SK-N-SH (cell line): ENCODE results near the gene SHISA8. TPM values are rescaled to one million over a fixed set of nuclear protein-coding genes. Genes with fewer than 3 reads are reported as not detected.

Experiments used
- CTCF ChIA-PET: fragments of 300-600, 350-600 bp; formaldehyde crosslinking; extraction: SDS; loops from one replicate; lab custom pipeline; 2021; lab: Yijun Ruan, JAX
- POLR2A ChIA-PET: fragments of 350-600 bp; sonication (Branson Sonifier 250); formaldehyde crosslinking; extraction: SDS; loops from one replicate; lab custom pipeline; 2020; ENCODE audit warnings: antibody characterized with exemption, inconsistent platforms; lab: Yijun Ruan, JAX
- DNase-seq: peaks from one replicate; pipeline ENCODE4 v3.0.0; 2012
- H2AFZ ChIP-seq: fragments of 200-600 bp; sonication (generic); 2 replicates; pipeline ENCODE4 v1.8.1; 2016; ENCODE audit warnings: antibody characterized with exemption, mild to moderate bottlenecking, low read depth
- H3F3A ChIP-seq: fragments of 200-600 bp; sonication (generic); replicated peaks from 2 replicates; pipeline ENCODE3; 2016; ENCODE audit warnings: antibody characterized with exemption, mild to moderate bottlenecking; ENCODE audit not compliant: insufficient read depth
- H3K27ac ChIP-seq, 2 experiments: fragments of 200-500 bp in 1 of 2; fragments of 200-600 bp in 1 of 2; sonication (Bioruptor generic) in 1 of 2; sonication (generic), shearing (Covaris generic) in 1 of 2; 2 replicates each; pipeline versions ENCODE4 v1.5.1 to v1.6.1; 2014 to 2016; ENCODE audit warnings: low read depth in 2 of 2, inconsistent platforms in 1 of 2, low read length in 1 of 2, mild to moderate bottlenecking in 1 of 2, mixed read lengths in 1 of 2
- H3K27me3 ChIP-seq: fragments of 200-600 bp; sonication (generic), shearing (Covaris generic); 2 replicates; pipeline ENCODE4 v1.6.1; 2016; ENCODE audit warnings: mixed run types; ENCODE audit not compliant: insufficient read depth
- H3K36me3 ChIP-seq, 2 experiments: fragments of 200-500 bp in 1 of 2; fragments of 200-600 bp in 1 of 2; sonication (Bioruptor generic) in 1 of 2; sonication (generic) in 1 of 2; replicated peaks in 1 of 2; 2 replicates each; pipeline versions ENCODE3 to v1.5.1; 2014 to 2016; ENCODE audit warnings: low read length in 1 of 2, mild to moderate bottlenecking in 1 of 2; ENCODE audit not compliant: insufficient read depth in 2 of 2, control insufficient read depth in 1 of 2
- H3K4me1 ChIP-seq, 2 experiments: fragments of 200-500 bp in 1 of 2; fragments of 200-600 bp in 1 of 2; sonication (Bioruptor generic) in 1 of 2; sonication (generic), shearing (Covaris generic) in 1 of 2; 2 replicates each; pipeline versions ENCODE4 v1.5.1 to v1.6.1; 2014 to 2016; ENCODE audit warnings: low read depth in 1 of 2, low read length in 1 of 2, mixed run types in 1 of 2; ENCODE audit not compliant: insufficient read depth in 2 of 2, control insufficient read depth in 1 of 2
- H3K4me2 ChIP-seq: fragments of 200-600 bp; sonication (generic), shearing (Covaris generic); 2 replicates; pipeline ENCODE4 v1.6.1; 2017; ENCODE audit warnings: mixed run types
- H3K4me3 ChIP-seq, 2 experiments: fragments of 200-500 bp in 1 of 2; fragments of 200-600 bp in 1 of 2; sonication (Bioruptor generic) in 1 of 2; sonication (generic), shearing (Covaris generic) in 1 of 2; 2 replicates each; pipeline versions ENCODE4 v1.5.1 to v1.8.1; 2014 to 2016; ENCODE audit warnings: low read depth in 2 of 2, inconsistent platforms in 1 of 2, low read length in 1 of 2, mild to moderate bottlenecking in 1 of 2, mixed read lengths in 1 of 2, moderate library complexity in 1 of 2
- H3K79me2 ChIP-seq: fragments of 200-600 bp; sonication (generic); 2 replicates; pipeline ENCODE4 v1.8.1; 2017; ENCODE audit warnings: mild to moderate bottlenecking; ENCODE audit not compliant: insufficient read depth
- H3K9ac ChIP-seq: fragments of 200-600 bp; sonication (generic); 2 replicates; pipeline ENCODE4 v1.6.1; 2017; ENCODE audit warnings: mixed run types
- H3K9me2 ChIP-seq: fragments of 200-600 bp; sonication (generic); 2 replicates; pipeline ENCODE4 v1.6.1; 2017; ENCODE audit warnings: mixed run types
- H3K9me3 ChIP-seq: fragments of 200-600 bp; sonication (generic); 2 replicates; pipeline ENCODE4 v1.6.1; 2017; ENCODE audit warnings: mixed run types, mild to moderate bottlenecking, moderate library complexity
- H4K20me1 ChIP-seq: fragments of 200-600 bp; sonication (generic); 2 replicates; pipeline ENCODE4 v1.6.1; 2017; ENCODE audit warnings: mild to moderate bottlenecking, mixed run types; ENCODE audit not compliant: insufficient read depth
- EZH2phosphoT487 ChIP-seq: fragments of 200-600 bp; sonication (generic); IDR thresholded peaks from 2 replicates; pipeline ENCODE4 v1.6.1; 2017; ENCODE audit warnings: low read depth, mixed run types, mild to moderate bottlenecking, antibody characterized with exemption, moderate library complexity, borderline replicate concordance
- FOSL2 ChIP-seq: IDR thresholded peaks from 2 replicates; pipeline ENCODE4 v1.4.0; 2012; ENCODE audit warnings: low read depth, mild to moderate bottlenecking, moderate library complexity, borderline replicate concordance
- FOXM1 ChIP-seq: IDR thresholded peaks from 2 replicates; pipeline ENCODE4 v1.4.0; 2012; ENCODE audit warnings: low read depth, mild to moderate bottlenecking
- GATA2 ChIP-seq: sonication (generic); formaldehyde crosslinking; IDR thresholded peaks from 2 replicates; pipeline ENCODE4 v1.5.0; 2020; ENCODE audit warnings: mild to moderate bottlenecking, missing genetic modification reagents
- MAX ChIP-seq: IDR thresholded peaks from 2 replicates; pipeline ENCODE4 v1.4.0; 2012; ENCODE audit warnings: low read depth
- NFIC ChIP-seq: IDR thresholded peaks from 2 replicates; pipeline ENCODE4 v1.4.0; 2012; ENCODE audit warnings: borderline replicate concordance
- RCOR1 ChIP-seq: fragments of 150-350 bp; IDR thresholded peaks from 2 replicates; pipeline ENCODE4 v1.6.1; 2017; ENCODE audit warnings: antibody characterized with exemption, low read length
- REST ChIP-seq: IDR thresholded peaks from 2 replicates; pipeline ENCODE4 v1.6.1; 2012; ENCODE audit warnings: mild to moderate bottlenecking, low read depth, low read length, moderate library complexity
- RXRA ChIP-seq: IDR thresholded peaks from 2 replicates; pipeline ENCODE4 v1.4.0; 2012; ENCODE audit warnings: low read depth, mild to moderate bottlenecking, borderline replicate concordance
- SIN3A ChIP-seq: IDR thresholded peaks from 2 replicates; pipeline ENCODE4 v1.6.1; 2012; ENCODE audit warnings: low read depth, mild to moderate bottlenecking, low read length, moderate library complexity, borderline replicate concordance
- SMC3 ChIP-seq: IDR thresholded peaks from 2 replicates; pipeline ENCODE4 v1.6.1; 2012; ENCODE audit warnings: low read depth, low read length, improper control_type of control experiment
- TCF12 ChIP-seq: IDR thresholded peaks from 2 replicates; pipeline ENCODE4 v1.4.0; 2012
- YY1 ChIP-seq: IDR thresholded peaks from 2 replicates; pipeline ENCODE4 v1.4.0; 2012; ENCODE audit warnings: low read depth, mild to moderate bottlenecking
- WGBS: methylation state at CpG from one replicate; pipeline ENCODE4 v1.1.6; 2017; ENCODE audit warnings: low lambda C conversion rate; 5-methylcytosine and 5-hydroxymethylcytosine counted together
- polyA plus RNA-seq, 3 experiments: library from polyadenylated mRNA; depleted of rRNA; stranded (reverse); fragments of >200 nt; gene quantifications; 2 replicates each; pipeline ENCODE4 v1.2.3, GENCODE V29; 2012
- TF ChIP-seq, protein P1 (sequence below): fragments of 150-350 bp; IDR thresholded peaks from 2 replicates; pipeline ENCODE4 v1.6.1; 2016; ENCODE audit warnings: mild to moderate bottlenecking, low read depth, low read length

The SHISA8 gene
- polyA plus RNA-seq, 1 of the 3 experiments (the other 2 are of a cell fraction) = not detected

DNA sequence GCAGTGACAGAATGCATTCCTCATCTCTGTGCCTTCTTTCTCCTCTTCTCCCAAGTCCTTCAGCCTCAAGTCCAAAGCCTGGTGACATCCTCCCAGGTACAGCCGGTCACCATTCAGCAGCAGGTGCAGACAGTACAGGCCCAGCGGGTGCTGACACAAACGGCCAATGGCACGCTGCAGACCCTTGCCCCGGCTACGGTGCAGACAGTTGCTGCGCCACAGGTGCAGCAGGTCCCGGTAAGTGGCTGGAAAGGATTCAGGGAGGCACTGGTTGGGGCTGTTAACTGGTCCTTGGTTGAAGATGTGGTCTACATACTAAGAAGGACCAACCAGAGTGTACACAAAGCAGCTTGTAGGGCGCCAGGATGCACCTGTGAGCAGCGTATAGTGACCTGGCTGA lies 46.3 kb downstream of the SHISA8 start:
- H3F3A ChIP-seq = no peaks in the 10 kb centered on the region
- no peaks in the 10 kb centered on the region for H3K79me2 ChIP-seq
- no peak overlapping the region for H3K9ac ChIP-seq
- no peaks in the 10 kb centered on the region for H3K9me3 ChIP-seq
- no peak for DNase-seq
- WGBS = no CpG with 5 or more reads among the region's 10 CpGs
- H3K27me3 ChIP-seq = no peaks in the 10 kb centered on the region
- POLR2A ChIA-PET = no interaction called here
- H3K4me1 ChIP-seq = no peaks in the 10 kb centered on the region
- no peaks in the 10 kb centered on the region for H4K20me1 ChIP-seq
- no peaks in the 10 kb centered on the region for H3K9me2 ChIP-seq
- H3K36me3 ChIP-seq = no peaks in the 10 kb centered on the region
- H2AFZ ChIP-seq = no peak overlapping the region
- TF ChIP-seq FOSL2 (no peak), EZH2phosphoT487 (no peak), MAX (no peak), GATA2 (CRISPR knock-in tag) (no peak), NFIC (no peak), REST (no peak), RXRA (no peak)
- no peak overlapping the region for H3K4me3 ChIP-seq
- no peak overlapping the region for H3K27ac ChIP-seq
- no peak overlapping the region for H3K4me2 ChIP-seq
- CTCF ChIA-PET = no interaction called here

- no peaks in the 10 kb centered on the region for H3K27me3 ChIP-seq
- H4K20me1 ChIP-seq = no peaks in the 10 kb centered on the region
- no peak overlapping the region for H3K9ac ChIP-seq
- H3K9me3 ChIP-seq = no peaks in the 10 kb centered on the region
- peaks cover 0 to 5% of the 10 kb centered on the region in 2 experiments; a peak in 1 of 4 replicates for H3K4me1 ChIP-seq
- 86% methylated on average over 2 of the region's 2 CpGs for WGBS
- no peaks in the 10 kb centered on the region for H3K36me3 ChIP-seq
- H3K9me2 ChIP-seq = no peaks in the 10 kb centered on the region
- no peaks in the 10 kb centered on the region for H3F3A ChIP-seq
- H3K27ac ChIP-seq = no peak overlapping the region
- H3K4me2 ChIP-seq = no peak overlapping the region
- peaks cover 3% of the 10 kb centered on the region; the same call in 1 of the 2 replicates for H3K79me2 ChIP-seq
- H2AFZ ChIP-seq = no peak overlapping the region
- no peak overlapping the region for H3K4me3 ChIP-seq
- CTCF ChIA-PET = interaction anchor here (1.0 kb wide), 1 partner anchor 166 kb away, joined by 3 read pairs; no protein-coding TSS in a partner anchor
- POLR2A ChIA-PET = no interaction called here
- no peak for TF ChIP-seq YY1
- no peak for TF ChIP-seq FOXM1
- no peak for TF ChIP-seq NFIC
- TF ChIP-seq EZH2phosphoT487 = no peak
- TF ChIP-seq TCF12 = no peak
- TF ChIP-seq RCOR1 = no peak
- TF ChIP-seq, protein P1, sequence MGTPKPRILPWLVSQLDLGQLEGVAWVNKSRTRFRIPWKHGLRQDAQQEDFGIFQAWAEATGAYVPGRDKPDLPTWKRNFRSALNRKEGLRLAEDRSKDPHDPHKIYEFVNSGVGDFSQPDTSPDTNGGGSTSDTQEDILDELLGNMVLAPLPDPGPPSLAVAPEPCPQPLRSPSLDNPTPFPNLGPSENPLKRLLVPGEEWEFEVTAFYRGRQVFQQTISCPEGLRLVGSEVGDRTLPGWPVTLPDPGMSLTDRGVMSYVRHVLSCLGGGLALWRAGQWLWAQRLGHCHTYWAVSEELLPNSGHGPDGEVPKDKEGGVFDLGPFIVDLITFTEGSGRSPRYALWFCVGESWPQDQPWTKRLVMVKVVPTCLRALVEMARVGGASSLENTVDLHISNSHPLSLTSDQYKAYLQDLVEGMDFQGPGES = no peak
- no peak for TF ChIP-seq SIN3A
- no peak for TF ChIP-seq FOSL2
- TF ChIP-seq SMC3 = no peak
- TF ChIP-seq RXRA = no peak
- DNase-seq = no peak
These were observed 51.4 kb downstream of the SHISA8 start for GRCh38 chr22:41863472-41863871.
